CD4-positive, alpha-beta T cell treated with Interleukin-6 at 100 ng/mL for 8 hours (primary cell): Measurements from ENCODE around the gene PTBP1.

Experiments used
- DNase-seq: peaks from one replicate; pipeline ENCODE4 v3.0.0-alpha.2; 2020; ENCODE audit warnings: mixed read lengths, low spot score

The PTBP1 gene

DNA sequence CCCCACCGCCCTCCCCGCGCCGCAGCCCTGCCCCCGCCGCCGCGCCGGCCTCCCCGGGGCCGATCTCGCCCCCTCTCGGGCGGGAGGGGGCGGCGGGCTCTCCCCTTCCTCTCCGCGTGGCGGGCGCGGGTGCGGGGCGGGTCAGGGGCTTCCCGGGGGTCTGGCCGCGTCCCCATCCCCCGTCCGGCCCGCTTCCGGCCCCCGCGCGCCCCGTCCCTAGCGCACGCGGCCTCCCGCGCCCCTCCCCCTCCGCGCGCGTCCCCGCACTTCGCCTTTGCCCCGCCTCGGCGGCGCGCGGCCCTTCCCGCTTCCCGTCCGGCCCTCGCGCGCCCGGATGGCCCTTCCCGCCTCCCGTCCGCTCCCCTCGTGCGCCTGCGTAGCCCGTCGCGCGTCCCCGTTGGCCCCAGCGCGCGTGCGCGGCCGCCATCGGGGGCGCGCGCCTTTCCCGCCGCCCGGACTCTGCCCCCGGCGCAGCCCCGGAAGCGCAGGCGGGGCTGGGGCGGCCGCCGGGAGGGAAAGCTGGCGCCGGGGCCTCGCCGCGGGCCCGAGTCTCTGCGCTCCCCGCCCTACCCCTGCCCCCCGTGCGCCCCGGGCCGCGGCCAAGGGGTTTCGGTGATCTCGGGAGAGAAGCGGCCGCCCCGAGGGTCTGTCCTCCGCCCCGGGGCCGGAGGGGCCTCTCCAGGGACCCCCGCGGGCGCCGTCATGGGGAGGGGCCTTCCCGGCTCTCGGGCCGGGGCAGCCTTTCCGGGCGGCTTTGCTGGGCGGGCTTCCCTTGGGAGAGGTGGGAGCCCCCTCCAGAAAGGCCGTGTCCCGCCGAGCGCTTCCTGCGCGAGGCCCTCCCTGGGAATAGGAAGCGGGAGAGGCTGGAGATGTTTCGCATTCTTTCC is 519 bp downstream of the PTBP1 start:
- DNase-seq: peak; percentile 88

- DNase-seq: no peak
These were observed 1.3 kb downstream of the PTBP1 start for GRCh38 chr19:798415-799075.

GRCh38 chr19:799076-799881 is 2.0 kb downstream of the PTBP1 start:
- DNase-seq: no peak

DNA sequence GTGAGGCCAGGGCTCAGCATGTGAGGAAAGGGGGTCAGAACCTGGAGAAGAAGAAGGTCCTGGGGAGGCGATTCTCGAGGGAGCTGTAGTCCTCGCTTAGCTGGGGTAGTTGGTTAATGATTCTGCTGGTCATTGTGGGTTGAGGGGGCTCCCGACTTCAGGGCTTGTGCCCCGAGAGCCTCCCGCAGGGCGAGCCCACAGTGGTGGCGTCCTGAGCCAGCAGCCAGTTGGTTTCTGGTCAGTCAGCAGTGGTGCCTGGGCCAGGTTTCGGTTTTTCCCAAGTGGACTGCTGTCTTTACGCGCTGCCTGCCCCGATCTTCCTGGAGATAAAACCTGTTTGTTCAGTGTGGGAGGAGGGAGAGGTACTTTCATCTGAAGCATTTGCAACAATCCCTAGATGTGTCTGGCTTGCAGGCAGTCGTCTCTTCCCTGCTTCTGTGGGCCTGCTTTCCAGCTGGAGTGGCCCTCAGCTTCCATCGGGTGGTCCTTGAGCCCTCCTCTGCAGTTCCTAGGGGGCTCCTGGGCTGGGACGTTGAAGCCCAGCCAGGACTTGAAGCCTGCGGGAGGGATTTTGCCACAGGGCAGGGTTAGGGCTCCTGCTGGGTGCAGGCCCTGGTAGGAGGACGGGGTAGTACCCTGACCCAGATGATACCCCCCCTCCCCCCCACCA is 3.2 kb downstream of the PTBP1 start:
- no peak for DNase-seq

DNA sequence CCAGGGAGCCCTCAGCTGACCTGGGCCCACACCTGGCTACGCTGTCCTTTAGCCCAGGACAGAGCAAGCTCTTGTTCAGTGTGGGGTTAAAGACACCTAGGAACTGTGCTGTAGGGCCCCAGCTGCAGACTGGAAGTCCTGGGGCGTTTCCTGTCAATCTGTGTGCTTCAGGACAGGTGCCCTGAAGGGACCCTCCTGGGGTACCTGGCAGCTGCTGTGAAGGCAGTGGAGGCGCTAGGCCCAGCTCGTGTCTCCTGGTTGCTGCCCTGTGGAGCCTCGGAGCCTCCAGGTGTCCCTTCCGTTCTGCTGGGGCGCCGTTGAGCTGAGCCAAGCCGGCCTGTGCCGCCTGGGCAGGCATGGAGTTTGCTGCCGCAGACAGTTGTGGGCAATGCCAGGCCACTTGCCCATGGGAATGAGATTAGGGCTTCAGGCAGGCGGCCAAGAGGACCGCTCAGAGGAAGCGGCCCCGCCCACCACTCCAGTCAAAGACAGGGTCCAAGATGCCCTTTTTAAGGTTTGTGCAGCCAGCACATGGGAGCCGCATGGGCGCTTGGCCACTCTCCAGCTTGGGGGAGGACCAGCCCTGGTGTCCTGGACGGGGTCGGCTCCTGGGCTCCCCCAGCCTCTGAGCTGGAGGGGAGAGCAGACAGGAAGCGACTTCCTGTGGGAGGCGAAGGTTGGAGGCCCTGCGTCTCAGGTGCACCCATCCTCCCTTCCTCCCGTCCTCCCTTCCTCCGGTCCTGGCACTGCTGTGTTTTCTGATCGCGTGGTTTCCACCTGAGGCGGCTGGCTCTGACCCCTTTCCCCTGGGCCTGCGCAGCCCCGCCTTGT is 4.0 kb downstream of the PTBP1 start:
- no peak for DNase-seq

GRCh38 chr19:801861-802497 is 4.7 kb downstream of the PTBP1 start:
- DNase-seq: no peak

- no peak for DNase-seq
These were observed 5.3 kb downstream of the PTBP1 start for GRCh38 chr19:802498-803098.

GRCh38 chr19:803099-803561 is 5.9 kb downstream of the PTBP1 start:
- no peak for DNase-seq

DNA sequence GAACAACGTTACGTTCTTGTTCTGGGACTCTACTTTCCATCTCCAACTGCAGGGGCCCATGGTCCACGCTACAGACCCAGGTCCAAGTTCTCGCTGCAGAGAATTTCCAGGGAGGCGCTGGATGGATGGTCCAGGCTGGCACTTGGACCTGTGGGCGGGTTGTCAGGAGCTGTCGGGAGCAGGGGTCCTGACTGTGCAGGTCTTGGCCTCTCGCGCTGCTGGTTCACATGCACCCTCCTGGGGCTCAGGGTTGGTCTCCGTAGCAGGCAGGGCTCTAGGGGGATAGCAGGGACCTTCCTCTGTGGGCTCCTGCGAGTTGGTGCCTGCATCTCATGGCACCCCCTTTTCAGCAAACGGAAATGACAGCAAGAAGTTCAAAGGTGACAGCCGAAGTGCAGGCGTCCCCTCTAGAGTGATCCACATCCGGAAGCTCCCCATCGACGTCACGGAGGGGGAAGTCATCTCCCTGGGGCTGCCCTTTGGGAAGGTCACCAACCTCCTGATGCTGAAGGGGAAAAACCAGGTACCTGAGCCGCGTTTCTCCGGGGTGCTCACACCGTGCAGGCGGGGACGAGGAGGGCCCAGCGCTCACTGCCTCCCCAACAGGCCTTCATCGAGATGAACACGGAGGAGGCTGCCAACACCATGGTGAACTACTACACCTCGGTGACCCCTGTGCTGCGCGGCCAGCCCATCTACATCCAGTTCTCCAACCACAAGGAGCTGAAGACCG is 6.6 kb downstream of the PTBP1 start:
- no peak for DNase-seq

DNA sequence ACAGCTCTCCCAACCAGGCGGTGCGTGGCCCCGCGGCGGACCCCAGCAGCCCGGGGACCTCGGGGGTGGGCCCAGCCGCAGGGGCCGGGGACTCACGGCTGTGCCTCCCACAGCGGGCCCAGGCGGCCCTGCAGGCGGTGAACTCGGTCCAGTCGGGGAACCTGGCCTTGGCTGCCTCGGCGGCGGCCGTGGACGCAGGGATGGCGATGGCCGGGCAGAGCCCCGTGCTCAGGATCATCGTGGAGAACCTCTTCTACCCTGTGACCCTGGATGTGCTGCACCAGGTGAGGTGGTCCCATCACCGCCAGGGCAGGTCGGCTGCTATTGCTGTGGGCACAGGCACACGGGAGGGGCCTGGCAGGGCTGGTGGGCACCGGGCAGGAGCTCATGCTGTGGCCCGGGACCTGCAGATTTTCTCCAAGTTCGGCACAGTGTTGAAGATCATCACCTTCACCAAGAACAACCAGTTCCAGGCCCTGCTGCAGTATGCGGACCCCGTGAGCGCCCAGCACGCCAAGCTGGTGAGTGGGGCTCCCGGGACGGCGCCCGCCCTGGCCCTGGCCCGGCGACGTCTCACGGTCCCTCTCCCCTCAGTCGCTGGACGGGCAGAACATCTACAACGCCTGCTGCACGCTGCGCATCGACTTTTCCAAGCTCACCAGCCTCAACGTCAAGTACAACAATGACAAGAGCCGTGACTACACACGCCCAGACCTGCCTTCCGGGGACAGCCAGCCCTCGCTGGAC is 7.3 kb downstream of the PTBP1 start:
- no peak for DNase-seq

GRCh38 chr19:805166-805551 is 7.9 kb downstream of the PTBP1 start:
- no peak for DNase-seq

DNA sequence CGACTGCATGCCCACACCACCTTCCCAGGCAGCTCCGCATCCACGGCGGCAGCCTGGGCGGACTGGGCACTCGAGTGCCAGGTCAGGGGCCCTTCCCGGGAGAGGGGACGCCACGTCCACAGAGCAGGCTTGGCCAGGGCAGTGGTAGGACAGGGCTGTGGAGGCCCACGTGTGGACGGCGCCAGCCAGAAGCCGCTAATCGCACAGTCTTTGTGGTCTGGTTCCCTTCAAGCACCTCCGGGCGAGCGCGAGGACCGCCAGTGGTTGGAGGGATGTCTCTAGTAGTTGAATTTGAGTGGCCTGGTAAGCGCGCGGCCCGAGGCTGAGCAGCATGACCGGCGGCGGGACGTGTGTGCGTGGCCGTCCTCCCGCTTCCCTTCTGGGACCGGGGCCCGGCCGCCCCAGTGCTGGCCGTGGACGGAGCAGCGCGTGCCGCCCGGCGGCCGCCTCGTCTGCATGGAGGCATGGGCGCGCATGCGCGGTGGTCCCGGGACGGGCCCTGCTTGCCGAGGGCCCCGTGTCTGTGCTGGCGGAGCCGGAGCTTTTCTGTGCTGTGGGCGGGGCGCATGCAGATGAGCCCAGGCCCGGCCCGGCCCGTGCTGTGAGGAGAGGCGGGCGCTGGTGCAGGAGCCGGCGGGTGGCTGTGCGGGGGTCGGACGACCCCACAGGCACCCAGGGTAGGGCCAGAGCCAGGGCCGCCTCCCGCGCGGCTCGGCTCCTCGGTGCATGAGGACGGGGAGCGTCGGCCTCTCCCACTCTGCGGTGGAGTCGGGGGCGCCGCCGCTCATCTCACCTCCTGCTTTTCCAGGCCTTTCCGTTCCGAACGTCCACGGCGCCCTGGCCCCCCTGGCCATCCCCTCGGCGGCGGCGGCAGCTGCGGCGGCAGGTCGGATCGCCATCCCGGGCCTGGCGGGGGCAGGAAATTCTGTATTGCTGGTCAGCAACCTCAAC is 8.6 kb downstream of the PTBP1 start:
- DNase-seq: no peak

DNA sequence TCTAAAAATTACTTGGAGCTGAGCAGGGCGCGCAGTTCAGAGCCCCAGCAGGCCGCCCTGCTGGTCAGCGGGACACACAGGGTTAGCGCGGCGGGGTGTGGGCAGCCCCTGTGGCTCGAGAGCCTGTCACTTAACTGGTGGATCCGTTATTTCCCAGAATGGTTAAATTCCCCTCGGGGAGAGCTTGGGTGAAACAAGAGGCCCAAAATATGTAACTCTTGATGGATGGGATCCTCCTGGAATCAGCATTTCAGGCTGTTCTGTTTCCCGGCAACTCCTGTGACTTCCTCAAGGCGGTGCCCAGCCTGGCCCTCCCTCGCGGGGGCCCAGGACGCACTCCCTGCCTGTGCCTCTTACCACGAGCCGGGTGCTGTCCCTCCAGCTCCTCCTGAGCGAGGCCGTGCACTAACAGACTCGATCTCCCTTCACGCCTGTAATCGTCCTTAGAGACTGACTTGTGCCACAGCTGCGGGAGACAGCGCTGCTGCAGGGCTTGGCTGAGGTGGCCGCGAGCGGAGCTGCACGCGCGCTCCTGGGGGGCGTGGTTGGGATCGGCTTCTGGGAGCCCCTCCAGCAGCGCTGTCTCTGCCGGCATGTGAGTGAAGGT is 9.7 kb downstream of the PTBP1 start:
- no peak for DNase-seq

GRCh38 chr19:807627-808422 is 10.6 kb downstream of the PTBP1 start:
- DNase-seq: no peak

- DNase-seq: no peak
These were observed 11.1 kb downstream of the PTBP1 start for GRCh38 chr19:808423-808775.

DNA sequence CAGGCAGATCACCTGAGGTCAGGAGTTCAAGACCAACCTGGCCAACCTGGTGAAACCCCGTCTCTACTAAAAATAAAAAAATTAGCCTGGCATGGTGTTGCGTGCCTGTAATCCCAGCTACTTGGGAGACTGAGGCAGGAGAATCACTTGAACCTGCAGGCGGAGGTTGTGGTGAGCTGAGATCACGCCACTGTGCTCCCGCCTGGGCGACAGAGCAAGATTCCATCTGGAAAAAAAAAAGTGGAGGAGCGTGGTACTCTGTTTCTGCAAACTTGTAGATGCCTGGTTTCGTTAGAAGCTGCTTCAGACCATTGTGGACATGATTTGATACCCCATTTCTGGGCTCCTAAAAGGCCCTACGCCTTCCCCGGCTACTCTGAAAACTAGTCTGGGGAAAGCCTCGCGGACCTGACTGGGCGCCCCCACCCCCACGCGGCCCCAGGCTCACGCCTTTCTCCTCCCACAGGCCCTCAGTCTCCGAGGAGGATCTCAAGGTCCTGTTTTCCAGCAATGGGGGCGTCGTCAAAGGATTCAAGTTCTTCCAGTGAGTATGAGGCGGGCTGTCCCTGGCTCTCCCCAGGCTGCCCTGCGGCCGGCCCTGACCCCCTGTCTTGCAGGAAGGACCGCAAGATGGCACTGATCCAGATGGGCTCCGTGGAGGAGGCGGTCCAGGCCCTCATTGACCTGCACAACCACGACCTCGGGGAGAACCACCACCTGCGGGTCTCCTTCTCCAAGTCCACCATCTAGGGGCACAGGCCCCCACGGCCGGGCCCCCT is 13.0 kb downstream of the PTBP1 start:
- DNase-seq: no peak
